ENCODE data around the gene ACBD4. TPM values are rescaled to one million over a fixed set of nuclear protein-coding genes. Genes with fewer than 3 reads are reported as not detected.

ACBD4 gene
- total and polyA plus RNA-seq, 10 of the 15 experiments (the other 5 are each of a cell fraction or from before 2014, with no cell fraction given): 0.20 to 13.8 (median 6.9) TPM

DNA sequence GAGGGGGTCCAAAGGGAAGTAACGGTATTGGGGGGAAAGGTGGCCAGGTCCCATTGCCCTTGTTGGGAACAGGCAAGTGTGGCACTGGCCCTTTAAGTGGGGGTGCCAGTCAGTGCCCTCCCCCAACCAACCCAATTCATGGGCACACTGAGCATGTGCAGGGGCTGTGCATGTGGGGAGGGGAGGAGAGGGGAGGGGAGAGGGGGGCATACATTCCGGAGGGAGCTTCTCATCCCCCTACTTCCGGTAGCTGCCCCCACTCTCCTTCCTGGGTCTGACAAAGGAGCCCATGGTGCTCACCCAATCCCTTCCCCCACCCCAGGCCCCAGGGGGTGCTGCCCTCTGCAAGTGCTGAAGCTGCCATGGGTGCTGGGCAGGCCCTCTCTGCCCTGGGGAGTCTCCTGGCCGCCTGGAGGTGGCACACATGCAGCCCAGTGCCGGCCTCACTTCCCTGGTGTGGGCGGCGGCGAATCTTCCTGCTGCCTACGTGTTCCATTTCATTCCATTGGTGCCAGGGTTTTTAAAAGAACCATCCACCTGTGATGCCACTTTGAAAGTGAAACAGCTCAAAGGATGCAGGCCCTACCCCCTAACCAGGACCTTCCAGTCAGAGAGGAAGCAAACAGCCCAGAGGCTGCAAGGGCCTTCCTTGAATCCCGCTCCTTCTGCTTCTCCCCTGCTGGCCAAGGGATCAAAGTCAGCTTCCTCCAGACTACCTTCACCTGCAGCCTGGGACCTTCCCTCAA lies 37.2 kb downstream of the ACBD4 start (continued):
- no peak; the same call in 1 of the 2 replicates for TF ChIP-seq GATAD2B (conservative IDR thresholded peaks at IDR 0.05; ENCODE audit: low read depth)
- no peak for TF ChIP-seq SPI1 (IDR thresholded peaks at IDR 0.05; ENCODE audit: borderline replicate concordance, insufficient read depth, low read depth, low read length)
- no peak for TF ChIP-seq MYB (IDR thresholded peaks at IDR 0.05; ENCODE audit: borderline replicate concordance, low read depth, low read length)
- TF ChIP-seq NRF1 (conservative IDR thresholded peaks at IDR 0.05; ENCODE audit: low read depth, low read length): peak; percentile 27; the same call in 1 of the 2 replicates
- TF ChIP-seq POLR2A (IDR thresholded peaks at IDR 0.05; ENCODE audit: low read depth, low read length): 0 out of 2 replicates have a peak, but pooled peaks have one; percentile 26
- no peak for TF ChIP-seq RB1 (IDR thresholded peaks at IDR 0.05; ENCODE audit: borderline replicate concordance)
- no peak for TF ChIP-seq ZNF207 (IDR thresholded peaks at IDR 0.05; ENCODE audit: borderline replicate concordance)
- TF ChIP-seq SP1 (IDR thresholded peaks at IDR 0.05; ENCODE audit: low read depth, low read length): no peak
- TF ChIP-seq, protein P1, sequence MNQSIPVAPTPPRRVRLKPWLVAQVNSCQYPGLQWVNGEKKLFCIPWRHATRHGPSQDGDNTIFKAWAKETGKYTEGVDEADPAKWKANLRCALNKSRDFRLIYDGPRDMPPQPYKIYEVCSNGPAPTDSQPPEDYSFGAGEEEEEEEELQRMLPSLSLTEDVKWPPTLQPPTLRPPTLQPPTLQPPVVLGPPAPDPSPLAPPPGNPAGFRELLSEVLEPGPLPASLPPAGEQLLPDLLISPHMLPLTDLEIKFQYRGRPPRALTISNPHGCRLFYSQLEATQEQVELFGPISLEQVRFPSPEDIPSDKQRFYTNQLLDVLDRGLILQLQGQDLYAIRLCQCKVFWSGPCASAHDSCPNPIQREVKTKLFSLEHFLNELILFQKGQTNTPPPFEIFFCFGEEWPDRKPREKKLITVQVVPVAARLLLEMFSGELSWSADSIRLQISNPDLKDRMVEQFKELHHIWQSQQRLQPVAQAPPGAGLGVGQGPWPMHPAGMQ (IDR thresholded peaks at IDR 0.05; ENCODE audit: borderline replicate concordance): no peak

DNA sequence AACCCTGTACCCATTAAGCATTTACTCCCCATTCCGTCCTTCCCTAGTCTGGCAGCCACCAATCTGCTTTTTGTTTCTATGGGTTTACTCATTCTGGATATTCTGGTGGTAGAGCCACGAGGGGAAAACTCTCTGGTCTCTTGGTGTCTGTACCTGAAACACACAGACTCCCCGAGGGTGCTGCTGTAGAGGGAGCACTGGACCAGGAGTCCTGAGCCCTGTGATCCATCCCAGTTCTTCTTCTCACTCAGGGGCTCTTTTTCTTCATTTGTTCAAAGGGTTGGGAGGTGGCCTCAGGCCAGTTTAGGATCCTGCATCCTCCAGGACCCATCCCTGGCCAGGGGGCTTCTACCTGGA lies 40.2 kb downstream of the ACBD4 start:
- no peak overlapping the region for H3K4me2 ChIP-seq (ENCODE audit: control insufficient read depth, insufficient read depth)
- 29% methylated on average over 3 of the region's 3 CpGs for WGBS (ENCODE audit: insufficient coverage, insufficient replicate concordance, low lambda C conversion rate, missing lambda C conversion rate)

More for the DNA sequence above, 40.2 kb downstream of the ACBD4 start:
- ATAC-seq (no peak), FAIRE-seq (no peak), DNase-seq (ENCODE audit: low read depth, low spot score) (no peak)
- H3K4me1 ChIP-seq (ENCODE audit: control insufficient read depth, insufficient read depth, low read length): peaks cover 7% of the 10 kb centered on the region; the same call in 1 of the 2 replicates
- no peaks in the 10 kb centered on the region for H3K36me3 ChIP-seq (ENCODE audit: control insufficient read depth in 2 of 2, insufficient read depth in 2 of 2, low read length in 1 of 2)
- H2AFZ ChIP-seq (ENCODE audit: control insufficient read depth, low read depth, low read length): no peak overlapping the region
- H3K79me2 ChIP-seq (ENCODE audit: control insufficient read depth, insufficient read depth, low read length): no peaks in the 10 kb centered on the region
- intact Hi-C loops (cut with micrococcal nuclease; ENCODE audit: unreplicated experiment): no loop called here
- in situ Hi-C loops (cut with MboI): no loop called here
- no peaks in the 10 kb centered on the region for H3K27me3 ChIP-seq (replicated peaks in 1 of 2; ENCODE audit: control insufficient read depth in 2 of 2, insufficient read depth in 2 of 2, low read length in 1 of 2)
- no peak overlapping the region for H3K9ac ChIP-seq (ENCODE audit: control insufficient read depth, insufficient read depth, low read length)
- POLR2A ChIA-PET: no interaction called here
- no peaks in the 10 kb centered on the region for H3K9me3 ChIP-seq (replicated peaks; ENCODE audit: control insufficient read depth, insufficient read depth, low read length)
- CTCF ChIA-PET: interaction anchor here (0.8 to 1.0 kb wide), 2 partner anchors 12 to 24 kb away, joined by 3 to 4 read pairs; no protein-coding TSS in a partner anchor
- RAD21 ChIA-PET (ENCODE audit: unreplicated experiment): interaction anchor here (1.3 to 1.9 kb wide), 2 partner anchors 22 to 40 kb away, joined by 5 read pairs; partner anchors contain the start of gene ACBD4
- H3K4me3 ChIP-seq: no peak overlapping the region
- no TSS peak for BruUV-seq (replicated peaks)
- SMC1A ChIA-PET (ENCODE audit: uncharacterized antibody, unreplicated experiment): no interaction called here
- TF ChIP-seq, protein P2, sequence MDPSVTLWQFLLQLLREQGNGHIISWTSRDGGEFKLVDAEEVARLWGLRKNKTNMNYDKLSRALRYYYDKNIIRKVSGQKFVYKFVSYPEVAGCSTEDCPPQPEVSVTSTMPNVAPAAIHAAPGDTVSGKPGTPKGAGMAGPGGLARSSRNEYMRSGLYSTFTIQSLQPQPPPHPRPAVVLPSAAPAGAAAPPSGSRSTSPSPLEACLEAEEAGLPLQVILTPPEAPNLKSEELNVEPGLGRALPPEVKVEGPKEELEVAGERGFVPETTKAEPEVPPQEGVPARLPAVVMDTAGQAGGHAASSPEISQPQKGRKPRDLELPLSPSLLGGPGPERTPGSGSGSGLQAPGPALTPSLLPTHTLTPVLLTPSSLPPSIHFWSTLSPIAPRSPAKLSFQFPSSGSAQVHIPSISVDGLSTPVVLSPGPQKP (IDR thresholded peaks at IDR 0.05; ENCODE audit: low read depth, low read length): no peak
- TF ChIP-seq, protein P3, sequence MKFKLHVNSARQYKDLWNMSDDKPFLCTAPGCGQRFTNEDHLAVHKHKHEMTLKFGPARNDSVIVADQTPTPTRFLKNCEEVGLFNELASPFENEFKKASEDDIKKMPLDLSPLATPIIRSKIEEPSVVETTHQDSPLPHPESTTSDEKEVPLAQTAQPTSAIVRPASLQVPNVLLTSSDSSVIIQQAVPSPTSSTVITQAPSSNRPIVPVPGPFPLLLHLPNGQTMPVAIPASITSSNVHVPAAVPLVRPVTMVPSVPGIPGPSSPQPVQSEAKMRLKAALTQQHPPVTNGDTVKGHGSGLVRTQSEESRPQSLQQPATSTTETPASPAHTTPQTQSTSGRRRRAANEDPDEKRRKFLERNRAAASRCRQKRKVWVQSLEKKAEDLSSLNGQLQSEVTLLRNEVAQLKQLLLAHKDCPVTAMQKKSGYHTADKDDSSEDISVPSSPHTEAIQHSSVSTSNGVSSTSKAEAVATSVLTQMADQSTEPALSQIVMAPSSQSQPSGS (IDR thresholded peaks at IDR 0.05; ENCODE audit: low read length): no peak
- TF ChIP-seq IRF4 (IDR thresholded peaks at IDR 0.05; ENCODE audit: low read depth, low read length): no peak
- no peaks in the 10 kb centered on the region for H4K20me1 ChIP-seq (ENCODE audit: control insufficient read depth, insufficient read depth)
- no peak overlapping the region for H3K27ac ChIP-seq (ENCODE audit: control insufficient read depth, insufficient read depth)

Measured in GM12878 (cell line).